ENCODE results near the gene PTPN5. TPM values are rescaled to one million over a fixed set of nuclear protein-coding genes. Genes with fewer than 3 reads are reported as not detected.

PTPN5 gene
- total RNA-seq, 3 donors from 2014 or later, result 0.59 to 2.2 (median 1.3) TPM

GRCh38 chr11:18752502-18752901 lies 39.1 kb downstream of the PTPN5 start:
- intact Hi-C loops (cut with DNase I; ENCODE audit: low total_unique reads), result no loop called here
- Histone ChIP-seq H3K36me3 (no peaks in the 10 kb centered on the region), H3K4me1 (no peaks in the 10 kb centered on the region), H3K27me3 (no peaks in the 10 kb centered on the region), H3K27ac (no peak overlapping the region), H3K9me3 (no peaks in the 10 kb centered on the region), H3K4me3 (no peak overlapping the region)
- DNase-seq (ENCODE audit: low spot score in 2 of 2), result no peak
- TF ChIP-seq, protein P1, sequence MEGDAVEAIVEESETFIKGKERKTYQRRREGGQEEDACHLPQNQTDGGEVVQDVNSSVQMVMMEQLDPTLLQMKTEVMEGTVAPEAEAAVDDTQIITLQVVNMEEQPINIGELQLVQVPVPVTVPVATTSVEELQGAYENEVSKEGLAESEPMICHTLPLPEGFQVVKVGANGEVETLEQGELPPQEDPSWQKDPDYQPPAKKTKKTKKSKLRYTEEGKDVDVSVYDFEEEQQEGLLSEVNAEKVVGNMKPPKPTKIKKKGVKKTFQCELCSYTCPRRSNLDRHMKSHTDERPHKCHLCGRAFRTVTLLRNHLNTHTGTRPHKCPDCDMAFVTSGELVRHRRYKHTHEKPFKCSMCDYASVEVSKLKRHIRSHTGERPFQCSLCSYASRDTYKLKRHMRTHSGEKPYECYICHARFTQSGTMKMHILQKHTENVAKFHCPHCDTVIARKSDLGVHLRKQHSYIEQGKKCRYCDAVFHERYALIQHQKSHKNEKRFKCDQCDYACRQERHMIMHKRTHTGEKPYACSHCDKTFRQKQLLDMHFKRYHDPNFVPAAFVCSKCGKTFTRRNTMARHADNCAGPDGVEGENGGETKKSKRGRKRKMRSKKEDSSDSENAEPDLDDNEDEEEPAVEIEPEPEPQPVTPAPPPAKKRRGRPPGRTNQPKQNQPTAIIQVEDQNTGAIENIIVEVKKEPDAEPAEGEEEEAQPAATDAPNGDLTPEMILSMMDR (IDR thresholded peaks at IDR 0.05), result no peak
- TF ChIP-seq POLR2AphosphoS5 (IDR thresholded peaks at IDR 0.05), result no peak
- no peak for TF ChIP-seq POLR2A (IDR thresholded peaks at IDR 0.05)

GRCh38 chr11:18750944-18751343 lies 40.7 kb downstream of the PTPN5 start:
- Histone ChIP-seq H3K4me1 (no peaks in the 10 kb centered on the region), H3K27ac (no peak overlapping the region), H3K36me3 (no peaks in the 10 kb centered on the region), H3K9me3 (no peaks in the 10 kb centered on the region), H3K27me3 (no peaks in the 10 kb centered on the region), H3K4me3 (no peak overlapping the region)
- intact Hi-C loops (cut with DNase I; ENCODE audit: low total_unique reads), result no loop called here
- no peak for DNase-seq (ENCODE audit: low spot score in 2 of 2)
- TF ChIP-seq POLR2A (IDR thresholded peaks at IDR 0.05), result no peak
- no peak for TF ChIP-seq POLR2AphosphoS5 (IDR thresholded peaks at IDR 0.05)
- TF ChIP-seq, protein P1 (IDR thresholded peaks at IDR 0.05), result no peak

DNA sequence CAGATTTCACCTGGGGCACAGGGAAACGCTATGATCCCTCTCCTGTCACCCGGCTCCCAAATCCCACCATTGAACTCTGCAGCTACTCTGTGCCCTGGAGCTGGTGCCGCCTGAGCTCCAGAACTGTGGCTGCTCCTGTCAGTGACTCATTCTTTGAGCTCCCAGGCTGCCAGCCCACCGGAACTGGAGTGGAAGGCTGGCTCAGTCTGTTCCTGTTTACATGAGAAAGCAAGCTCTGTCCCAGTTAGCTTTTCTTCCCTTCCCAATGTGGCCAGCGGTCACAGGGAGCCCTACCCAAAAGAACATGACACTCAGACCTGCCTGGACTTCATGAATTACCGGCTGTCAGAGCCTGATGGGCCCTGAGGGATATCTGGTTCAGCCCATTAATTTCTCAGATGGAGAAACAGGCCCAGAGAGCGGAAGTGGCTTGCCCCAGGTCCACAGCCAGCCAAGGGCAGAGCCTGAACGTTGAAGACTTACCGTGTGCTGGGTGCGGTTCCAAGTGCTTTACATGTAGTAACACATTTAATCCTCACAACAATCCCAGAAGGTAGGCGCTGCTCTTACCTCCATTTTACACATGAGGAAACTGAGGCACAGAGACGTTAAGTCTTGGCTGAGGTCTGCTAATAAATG lies 41.8 kb downstream of the PTPN5 start:
- H3K4me3 ChIP-seq, result no peak overlapping the region
- H3K27ac ChIP-seq, result peak overlapping the region in 1 of 2 donors; percentile 61
- intact Hi-C loops (cut with DNase I; ENCODE audit: low total_unique reads), result no loop called here
- DNase-seq (ENCODE audit: low spot score in 2 of 2), result peak in 1 of 2 donors; percentile 56
- no peaks in the 10 kb centered on the region for H3K27me3 ChIP-seq
- H3K9me3 ChIP-seq, result no peaks in the 10 kb centered on the region
- no peaks in the 10 kb centered on the region for H3K36me3 ChIP-seq
- no peaks in the 10 kb centered on the region for H3K4me1 ChIP-seq
- TF ChIP-seq, protein P1 (IDR thresholded peaks at IDR 0.05), result no peak
- TF ChIP-seq POLR2AphosphoS5 (IDR thresholded peaks at IDR 0.05), result no peak
- TF ChIP-seq POLR2A (IDR thresholded peaks at IDR 0.05), result no peak

DNA sequence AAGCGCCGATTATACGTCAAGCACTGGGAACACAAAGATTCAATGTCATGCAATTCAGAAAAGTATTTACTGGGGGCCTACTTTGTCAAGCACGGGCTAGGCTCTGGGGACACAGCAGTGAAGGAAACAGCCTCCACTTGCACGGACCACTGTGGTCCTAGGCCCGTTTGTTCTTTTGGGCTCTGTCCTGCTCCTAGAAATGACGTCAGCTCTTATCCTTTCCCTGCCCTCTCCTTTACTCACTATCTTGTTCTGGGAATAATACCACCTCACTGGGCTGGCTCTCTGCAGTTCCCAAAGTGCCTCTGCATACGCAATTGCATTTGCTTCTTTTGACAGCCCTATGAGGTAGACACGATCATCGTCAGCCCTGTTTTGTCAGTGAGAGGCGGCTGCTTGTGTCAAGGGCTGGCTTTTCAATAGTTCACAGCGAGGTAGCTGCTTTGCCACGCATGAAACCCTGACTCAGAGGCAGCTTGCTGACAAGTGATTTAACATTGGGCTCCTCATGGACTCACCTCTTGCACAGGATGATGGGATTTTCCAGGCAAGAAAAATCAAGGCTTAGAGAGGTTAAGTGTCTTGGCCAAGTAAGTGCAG lies 42.7 kb downstream of the PTPN5 start:
- Histone ChIP-seq H3K27ac (no peak overlapping the region), H3K4me1 (no peaks in the 10 kb centered on the region), H3K27me3 (no peaks in the 10 kb centered on the region), H3K9me3 (no peaks in the 10 kb centered on the region), H3K36me3 (no peaks in the 10 kb centered on the region), H3K4me3 (no peak overlapping the region)
- TF ChIP-seq, protein P1 (IDR thresholded peaks at IDR 0.05), result no peak
- no peak for TF ChIP-seq POLR2AphosphoS5 (IDR thresholded peaks at IDR 0.05)
- TF ChIP-seq POLR2A (IDR thresholded peaks at IDR 0.05), result no peak
- DNase-seq (ENCODE audit: low spot score in 2 of 2), result no peak
- intact Hi-C loops (cut with DNase I; ENCODE audit: low total_unique reads), result no loop called here

GRCh38 chr11:18745251-18745650 lies 46.3 kb downstream of the PTPN5 start:
- DNase-seq (ENCODE audit: low spot score in 2 of 2), result no peak
- Histone ChIP-seq H3K36me3 (no peaks in the 10 kb centered on the region), H3K9me3 (no peaks in the 10 kb centered on the region), H3K27ac (no peak overlapping the region), H3K27me3 (no peaks in the 10 kb centered on the region), H3K4me1 (no peaks in the 10 kb centered on the region), H3K4me3 (no peak overlapping the region)
- intact Hi-C loops (cut with DNase I; ENCODE audit: low total_unique reads), result no loop called here
- no peak for TF ChIP-seq POLR2A (IDR thresholded peaks at IDR 0.05)
- no peak for TF ChIP-seq POLR2AphosphoS5 (IDR thresholded peaks at IDR 0.05)
- TF ChIP-seq, protein P1 (IDR thresholded peaks at IDR 0.05), result no peak

Data from breast epithelium (tissue), 4 donors.